Trophoblast cell (in vitro differentiated cells and primary cell): ENCODE data around the gene ZSCAN1.

ENCODE experiments used
- DNase-seq, 2 donors: peaks; one replicate each; pipeline ENCODE4 v3.0.0-alpha.2; 2016
- H2AFZ ChIP-seq: 2 replicates; pipeline ENCODE4 v1.6.1; 2013; ENCODE audit warnings: low read length, moderate library complexity, mild to moderate bottlenecking; ENCODE audit not compliant: insufficient read depth, poor library complexity
- H2AK5ac ChIP-seq: 2 replicates; pipeline ENCODE4 v1.6.1; 2013; ENCODE audit warnings: mild to moderate bottlenecking, low read length
- H2BK120ac ChIP-seq: 2 replicates; pipeline ENCODE4 v1.6.1; 2013; ENCODE audit warnings: low read length, mild to moderate bottlenecking, moderate library complexity; ENCODE audit not compliant: insufficient read depth, poor library complexity
- H2BK12ac ChIP-seq: 2 replicates; pipeline ENCODE4 v1.6.1; 2013; ENCODE audit warnings: mild to moderate bottlenecking, low read length, moderate library complexity
- H2BK5ac ChIP-seq: 2 replicates; pipeline ENCODE4 v1.6.1; 2013; ENCODE audit warnings: low read length, low read depth, moderate library complexity, mild to moderate bottlenecking; ENCODE audit not compliant: poor library complexity
- H3K14ac ChIP-seq: 2 replicates; pipeline ENCODE4 v1.6.1; 2013; ENCODE audit warnings: mild to moderate bottlenecking, low read length
- H3K18ac ChIP-seq: 2 replicates; pipeline ENCODE4 v1.6.1; 2013; ENCODE audit warnings: mild to moderate bottlenecking, low read length
- H3K23ac ChIP-seq: 2 replicates; pipeline ENCODE4 v1.6.1; 2013; ENCODE audit warnings: low read length
- H3K27ac ChIP-seq: 2 replicates; pipeline ENCODE4 v1.5.1; 2013; ENCODE audit warnings: low read depth, mild to moderate bottlenecking, inconsistent platforms, low read length, moderate library complexity
- H3K27me3 ChIP-seq: 2 replicates; pipeline ENCODE4 v1.6.1; 2013; ENCODE audit warnings: inconsistent platforms, mild to moderate bottlenecking, low read length, moderate library complexity; ENCODE audit not compliant: insufficient read depth
- H3K36me3 ChIP-seq, 2 experiments: 1 replicate in 1 of 2; 2 replicates in 1 of 2; pipeline ENCODE4 v1.6.1; 2013; ENCODE audit warnings: low read length in 2 of 2, mild to moderate bottlenecking in 2 of 2, moderate library complexity in 1 of 2; ENCODE audit not compliant: insufficient read depth in 2 of 2, control insufficient read depth in 1 of 2
- H3K4ac ChIP-seq: 2 replicates; pipeline ENCODE4 v1.6.1; 2013; ENCODE audit warnings: low read depth, mild to moderate bottlenecking, low read length, moderate library complexity
- H3K4me1 ChIP-seq, 2 experiments: 1 replicate in 1 of 2; 2 replicates in 1 of 2; pipeline ENCODE4 v1.6.1; 2013; ENCODE audit warnings: low read length in 2 of 2, mild to moderate bottlenecking in 2 of 2, moderate library complexity in 1 of 2; ENCODE audit not compliant: insufficient read depth in 2 of 2, control insufficient read depth in 1 of 2
- H3K4me2 ChIP-seq: 2 replicates; pipeline ENCODE4 v1.6.1; 2013; ENCODE audit warnings: inconsistent platforms, mild to moderate bottlenecking, low read length, moderate library complexity
- H3K4me3 ChIP-seq: 2 replicates; pipeline ENCODE4 v1.5.1; 2013; ENCODE audit warnings: mild to moderate bottlenecking, low read depth, low read length, inconsistent platforms
- H3K79me1 ChIP-seq: one replicate; pipeline ENCODE4 v1.6.1; 2013; ENCODE audit warnings: low read length
- H3K79me2 ChIP-seq: 2 replicates; pipeline ENCODE4 v1.6.1; 2013; ENCODE audit warnings: low read length, mild to moderate bottlenecking; ENCODE audit not compliant: control insufficient read depth, insufficient read depth, poor library complexity
- H3K9ac ChIP-seq: 2 replicates; pipeline ENCODE4 v1.6.1; 2013; ENCODE audit warnings: mild to moderate bottlenecking, low read length
- H3K9me3 ChIP-seq: 2 replicates; pipeline ENCODE4 v1.6.1; 2013; ENCODE audit warnings: low read depth, mild to moderate bottlenecking, control low read depth, inconsistent platforms, low read length; ENCODE audit not compliant: insufficient read depth
- H4K12ac ChIP-seq: 2 replicates; pipeline ENCODE4 v1.6.1; 2013; ENCODE audit warnings: low read depth, mild to moderate bottlenecking, low read length, moderate library complexity
- H4K8ac ChIP-seq: 2 replicates; pipeline ENCODE4 v1.6.1; 2013; ENCODE audit warnings: low read depth, mild to moderate bottlenecking, low read length, moderate library complexity
- H4K91ac ChIP-seq: one replicate; pipeline ENCODE4 v1.6.1; 2013; ENCODE audit warnings: low read depth, mild to moderate bottlenecking, low read length, moderate library complexity
- WGBS: extraction: QIAGEN DNeasy Blood & Tissue Kit; methylation state at CpG from one replicate; pipeline ENCODE4 v1.1.7; 2013; ENCODE audit warnings: missing lambda C conversion rate; ENCODE audit not compliant: insufficient read length, insufficient coverage; ENCODE audit errors: extremely low coverage; 5-methylcytosine and 5-hydroxymethylcytosine counted together

Gene ZSCAN1

GRCh38 chr19:58096884-58097283 lies 63.1 kb downstream of the ZSCAN1 start:
- Histone ChIP-seq H2BK5ac (no peak overlapping the region), H3K23ac (no peak overlapping the region), H3K9ac (no peak overlapping the region), H3K9me3 (peaks cover 5% of the 10 kb centered on the region), H3K4me2 (peak overlapping the region; percentile 92), H2AK5ac (no peak overlapping the region), H3K36me3 (peaks cover 1 to 5% of the 10 kb centered on the region in 2 experiments), H3K79me2 (peaks cover 3% of the 10 kb centered on the region), H3K14ac (no peak overlapping the region), H3K4ac (no peak overlapping the region), H3K4me1 (peaks cover 7 to 8% of the 10 kb centered on the region in 2 experiments), H4K12ac (no peak overlapping the region), H3K27ac (no peak overlapping the region), H3K4me3 (no peak overlapping the region), H4K8ac (no peak overlapping the region), H2BK120ac (no peak overlapping the region), H3K27me3 (no peaks in the 10 kb centered on the region), H3K79me1 (peaks cover 9% of the 10 kb centered on the region), H2BK12ac (no peak overlapping the region), H3K18ac (no peak overlapping the region), H2AFZ (no peak overlapping the region), H4K91ac (no peak overlapping the region)
- WGBS, result no CpG with 5 or more reads among the region's 13 CpGs
- no peak for DNase-seq

DNA sequence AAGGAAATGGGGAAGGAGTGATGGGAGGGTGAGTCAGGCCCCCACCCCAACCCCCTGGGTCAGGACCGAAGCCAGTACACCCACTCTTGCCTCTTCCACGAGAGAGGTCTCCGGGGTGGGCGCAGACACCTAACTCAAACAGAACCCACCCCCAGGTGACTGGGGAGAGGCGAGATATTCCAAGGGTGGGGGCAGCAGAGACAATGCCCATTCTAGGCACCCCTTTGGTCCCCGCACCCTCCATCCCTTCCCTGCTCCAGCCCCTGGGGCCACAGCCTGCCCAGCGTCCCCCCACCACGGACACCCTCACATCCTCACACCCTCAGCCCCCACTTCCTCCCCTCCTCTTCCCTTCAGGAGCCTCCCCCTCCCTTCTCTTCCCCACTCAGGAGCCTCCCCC lies 63.5 kb downstream of the ZSCAN1 start:
- H3K23ac ChIP-seq, result no peak overlapping the region
- no CpG with 5 or more reads among the region's 8 CpGs for WGBS
- no peak overlapping the region for H2BK5ac ChIP-seq
- no peak overlapping the region for H3K18ac ChIP-seq
- peaks cover 9% of the 10 kb centered on the region for H3K79me1 ChIP-seq
- H3K9me3 ChIP-seq, result peaks cover 5% of the 10 kb centered on the region
- H3K4ac ChIP-seq, result no peak overlapping the region
- H2AFZ ChIP-seq, result no peak overlapping the region
- DNase-seq, result no peak
- H4K91ac ChIP-seq, result no peak overlapping the region
- peak overlapping the region; percentile 92 for H3K4me2 ChIP-seq
- H4K12ac ChIP-seq, result no peak overlapping the region
- H3K27ac ChIP-seq, result no peak overlapping the region
- H2AK5ac ChIP-seq, result no peak overlapping the region
- peak overlapping the region; percentile 97 for H3K4me3 ChIP-seq
- no peak overlapping the region for H3K9ac ChIP-seq
- no peak overlapping the region for H2BK120ac ChIP-seq
- no peak overlapping the region for H2BK12ac ChIP-seq
- peak overlapping the region; percentile 8 for H4K8ac ChIP-seq
- H3K36me3 ChIP-seq, result peaks cover 1 to 5% of the 10 kb centered on the region in 2 experiments
- H3K79me2 ChIP-seq, result peaks cover 3% of the 10 kb centered on the region
- H3K27me3 ChIP-seq, result no peaks in the 10 kb centered on the region
- H3K4me1 ChIP-seq, result peaks cover 7 to 8% of the 10 kb centered on the region in 2 experiments
- no peak overlapping the region for H3K14ac ChIP-seq

DNA sequence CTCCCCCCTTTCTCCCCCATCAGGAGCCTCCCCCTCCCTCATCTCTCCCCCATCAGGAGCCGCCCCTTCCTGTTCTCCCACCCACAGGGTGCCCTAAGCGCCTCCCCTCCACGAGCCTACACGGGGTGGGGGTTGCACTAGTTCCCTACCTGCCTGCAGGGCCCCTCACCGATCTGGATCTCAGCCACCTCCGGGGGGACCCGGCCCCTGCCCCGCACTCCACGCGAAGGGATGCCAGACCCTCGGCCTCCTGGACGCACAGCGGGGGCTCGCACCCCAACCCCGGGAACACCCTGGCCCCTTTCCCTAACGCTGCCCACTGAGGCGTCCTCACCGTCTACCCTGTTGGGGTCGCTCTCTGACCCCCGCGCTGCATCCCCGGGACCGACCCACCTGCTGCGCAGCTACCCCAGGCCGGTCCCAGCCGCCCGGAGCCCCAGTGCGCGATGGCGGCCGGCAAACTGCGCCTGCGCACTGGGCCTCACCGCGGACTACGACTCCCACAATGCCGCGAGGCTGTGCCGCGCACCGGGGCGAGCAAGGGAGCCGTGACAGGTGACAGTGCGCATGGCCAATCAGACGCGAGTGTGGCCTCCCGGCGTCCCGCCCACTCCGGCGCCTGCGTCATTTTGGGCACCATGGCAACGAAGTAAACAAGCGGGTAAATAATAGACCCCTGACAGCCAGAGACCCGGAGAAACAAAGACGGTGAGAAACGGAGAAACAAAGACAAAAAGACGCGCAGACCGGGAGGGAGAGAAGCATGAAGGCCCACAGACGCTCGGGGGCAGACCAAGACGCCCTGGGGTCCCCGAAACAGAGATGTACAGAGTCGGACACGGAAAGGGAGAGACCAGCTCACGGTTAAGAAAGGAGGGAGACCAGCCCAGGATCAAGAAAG lies 64.2 kb downstream of the ZSCAN1 start, which contains the start of gene ZSCAN18:
TSS of gene ZSCAN18 (minus strand) at position 451 of the 901 bp plus-strand sequence. CDS start 7,964 bp downstream, outside the sequence.
- Histone ChIP-seq H4K12ac (peak within 1 kb of the TSS; percentile 95), H3K18ac (peak within 1 kb of the TSS; percentile 93), H2BK12ac (peak within 1 kb of the TSS; percentile 36), H3K4me2 (peak within 1 kb of the TSS; percentile 92), H3K4ac (peak within 1 kb of the TSS; percentile 86), H3K79me1 (peaks cover 9% of the 10 kb centered on the region), H3K9me3 (peaks cover 7% of the 10 kb centered on the region), H3K4me3 (peak within 1 kb of the TSS; percentile 97), H3K23ac (no peak within 1 kb of the TSS), H3K14ac (peak within 1 kb of the TSS; percentile 92), H3K36me3 (peaks cover under 1 to 5% of the 10 kb centered on the region in 2 experiments), H4K8ac (peak within 1 kb of the TSS; percentile 99), H2BK5ac (peak within 1 kb of the TSS; percentile 77), H4K91ac (peak within 1 kb of the TSS; percentile 95), H3K27ac (peak within 1 kb of the TSS; percentile 55), H2AK5ac (peak within 1 kb of the TSS; percentile 50), H3K27me3 (no peaks in the 10 kb centered on the region), H3K79me2 (peaks cover 3% of the 10 kb centered on the region), H3K9ac (peak within 1 kb of the TSS; percentile 81), H3K4me1 (peaks cover 7 to 8% of the 10 kb centered on the region in 2 experiments), H2BK120ac (peak within 1 kb of the TSS; percentile 47), H2AFZ (peak within 1 kb of the TSS; percentile 98)
- WGBS, result no CpG with 5 or more reads among the region's 67 CpGs
- peak; percentile 98 to 100 for DNase-seq

- peaks cover 0 to 5% of the 10 kb centered on the region in 2 experiments for H3K36me3 ChIP-seq
- no peaks in the 10 kb centered on the region for H3K27me3 ChIP-seq
- peak overlapping the region; percentile 39 for H3K14ac ChIP-seq
- peak overlapping the region; percentile 16 for H2BK5ac ChIP-seq
- no peak overlapping the region for H3K4ac ChIP-seq
- H3K9ac ChIP-seq, result peak overlapping the region; percentile 62
- peaks cover 9% of the 10 kb centered on the region for H3K79me1 ChIP-seq
- peak overlapping the region; percentile 11 for H3K18ac ChIP-seq
- H4K91ac ChIP-seq, result peak overlapping the region; percentile 75
- no peak overlapping the region for H2BK120ac ChIP-seq
- H2BK12ac ChIP-seq, result peak overlapping the region; percentile 36
- H2AFZ ChIP-seq, result peak overlapping the region; percentile 98
- peaks cover 3% of the 10 kb centered on the region for H3K79me2 ChIP-seq
- H3K4me1 ChIP-seq, result peaks cover 7 to 8% of the 10 kb centered on the region in 2 experiments
- peak overlapping the region; percentile 89 for H3K4me2 ChIP-seq
- peak overlapping the region; percentile 82 for H4K8ac ChIP-seq
- DNase-seq, result no peak
- H4K12ac ChIP-seq, result no peak overlapping the region
- no peak overlapping the region for H3K23ac ChIP-seq
- no CpG with 5 or more reads among the region's 2 CpGs for WGBS
- no peak overlapping the region for H2AK5ac ChIP-seq
- peaks cover 7% of the 10 kb centered on the region for H3K9me3 ChIP-seq
- peak overlapping the region; percentile 62 for H3K4me3 ChIP-seq
- H3K27ac ChIP-seq, result peak overlapping the region; percentile 55
Measured at GRCh38 chr19:58098682-58098998, 64.8 kb downstream of the ZSCAN1 start.
